HepG2 (cell line): Measurements from ENCODE around the gene CD81. TPM values are rescaled to one million over a fixed set of nuclear protein-coding genes. Genes with fewer than 3 reads are reported as not detected.

Experiments
- ISL2 ChIP-seq: sonication (generic); formaldehyde crosslinking; IDR thresholded peaks from 2 replicates; pipeline ENCODE4 v1.5.0; 2020; ENCODE audit warnings: missing genetic modification reagents
- MLXIP ChIP-seq: sonication (generic); formaldehyde crosslinking; IDR thresholded peaks from 2 replicates; pipeline ENCODE4 v1.9.0; 2021; ENCODE audit warnings: missing genetic modification reagents, borderline replicate concordance
- POLR2A ChIP-seq, 2 experiments: IDR thresholded peaks; 2 replicates each; pipeline ENCODE4 v1.6.1; 2011; ENCODE audit warnings: low read depth in 2 of 2, low read length in 2 of 2, mild to moderate bottlenecking in 1 of 2, moderate library complexity in 1 of 2; ENCODE audit not compliant: insufficient read depth in 1 of 2
- SAFB2 ChIP-seq: sonication (generic); formaldehyde crosslinking; IDR thresholded peaks from 2 replicates; pipeline ENCODE4 v1.5.1; 2020; ENCODE audit warnings: missing genetic modification reagents, low read depth, mild to moderate bottlenecking, borderline replicate concordance
- SRSF9 ChIP-seq: fragments of 200-400 bp; formaldehyde crosslinking; IDR thresholded peaks from 2 replicates; pipeline ENCODE4 v1.6.1; 2018; ENCODE audit warnings: borderline replicate concordance, mild to moderate bottlenecking, low read depth, low read length; ENCODE audit not compliant: insufficient read depth, poor library complexity, severe bottlenecking
- TARDBP ChIP-seq: sonication (generic); formaldehyde crosslinking; IDR thresholded peaks from 2 replicates; pipeline ENCODE4 v1.8.0; 2022; ENCODE audit warnings: mild to moderate bottlenecking, missing genetic modification reagents
- ZFP1 ChIP-seq: IDR thresholded peaks from 2 replicates; pipeline ENCODE4 v1.6.1; 2016
- ZMYM4 ChIP-seq: sonication (generic); formaldehyde crosslinking; IDR thresholded peaks from 2 replicates; pipeline ENCODE4 v1.8.1; 2023; ENCODE audit warnings: mild to moderate bottlenecking, missing genetic modification reagents
- ZNF619 ChIP-seq: sonication (generic); formaldehyde crosslinking; IDR thresholded peaks from 2 replicates; pipeline ENCODE4 v1.4.0; 2020; ENCODE audit warnings: mild to moderate bottlenecking, missing genetic modification reagents
- ZNF747 ChIP-seq: sonication (generic); formaldehyde crosslinking; IDR thresholded peaks from 2 replicates; pipeline ENCODE4 v1.8.1; 2023; ENCODE audit warnings: missing genetic modification reagents, mild to moderate bottlenecking, borderline replicate concordance
- ZSCAN12 ChIP-seq: sonication (generic); formaldehyde crosslinking; IDR thresholded peaks from 2 replicates; pipeline ENCODE4 v1.9.0; 2021; ENCODE audit warnings: mild to moderate bottlenecking, missing genetic modification reagents
- ZSCAN30 ChIP-seq: sonication (generic); formaldehyde crosslinking; IDR thresholded peaks from 2 replicates; pipeline ENCODE4 v1.5.0; 2020; ENCODE audit warnings: mild to moderate bottlenecking, missing genetic modification reagents
- polyA plus RNA-seq, 8 experiments: library from polyadenylated mRNA; depleted of rRNA in 3 of 8; stranded (reverse) in 7 of 8; unstranded in 1 of 8; fragments of >200 nt; fragmentation: Illumina TruSeq in 4 of 8; extraction: Trizol in 4 of 8; gene quantifications; 2 replicates each; pipeline versions ENCODE4 v1.2.1 to v1.2.3, GENCODE V29; 2011 to 2016; ENCODE audit warnings: low read depth in 4 of 8, missing spikeins in 1 of 8, mixed read lengths in 1 of 8; ENCODE audit not compliant: insufficient read depth in 1 of 8
- total RNA-seq, 5 experiments: library from RNA; depleted of rRNA; stranded (reverse); fragments of >200 nt; fragmentation: Illumina TruSeq; extraction: Trizol; gene quantifications; 2 replicates each; pipeline ENCODE4 v1.2.3, GENCODE V29; 2016; ENCODE audit warnings: low read depth in 1 of 5
- TF ChIP-seq, protein P1 (sequence below): sonication (generic); formaldehyde crosslinking; IDR thresholded peaks from 2 replicates; pipeline ENCODE4 v1.4.0; 2020; ENCODE audit warnings: missing genetic modification reagents
- TF ChIP-seq, protein P2 (sequence below): sonication (generic); formaldehyde crosslinking; IDR thresholded peaks from 2 replicates; pipeline ENCODE4 v1.4.0; 2020; ENCODE audit warnings: missing genetic modification reagents, mild to moderate bottlenecking, borderline replicate concordance
- TF ChIP-seq, protein P3 (sequence below): sonication (generic); formaldehyde crosslinking; IDR thresholded peaks from 2 replicates; pipeline ENCODE4 v1.8.1; 2023; ENCODE audit warnings: mild to moderate bottlenecking, moderate library complexity, missing genetic modification reagents
- TF ChIP-seq, protein P4 (sequence below): sonication (generic); formaldehyde crosslinking; IDR thresholded peaks from 2 replicates; pipeline ENCODE4 v1.4.0; 2020; ENCODE audit warnings: missing genetic modification reagents
- TF ChIP-seq, protein P5 (sequence below): sonication (generic); formaldehyde crosslinking; IDR thresholded peaks from 2 replicates; pipeline ENCODE4 v1.4.0; 2020; ENCODE audit warnings: missing genetic modification reagents

CD81 gene
- total and polyA plus RNA-seq, 2 of the 13 experiments (the other 11 are each of a cell fraction or from before 2014, with no cell fraction given), result not detected

- TF ChIP-seq, protein P1, sequence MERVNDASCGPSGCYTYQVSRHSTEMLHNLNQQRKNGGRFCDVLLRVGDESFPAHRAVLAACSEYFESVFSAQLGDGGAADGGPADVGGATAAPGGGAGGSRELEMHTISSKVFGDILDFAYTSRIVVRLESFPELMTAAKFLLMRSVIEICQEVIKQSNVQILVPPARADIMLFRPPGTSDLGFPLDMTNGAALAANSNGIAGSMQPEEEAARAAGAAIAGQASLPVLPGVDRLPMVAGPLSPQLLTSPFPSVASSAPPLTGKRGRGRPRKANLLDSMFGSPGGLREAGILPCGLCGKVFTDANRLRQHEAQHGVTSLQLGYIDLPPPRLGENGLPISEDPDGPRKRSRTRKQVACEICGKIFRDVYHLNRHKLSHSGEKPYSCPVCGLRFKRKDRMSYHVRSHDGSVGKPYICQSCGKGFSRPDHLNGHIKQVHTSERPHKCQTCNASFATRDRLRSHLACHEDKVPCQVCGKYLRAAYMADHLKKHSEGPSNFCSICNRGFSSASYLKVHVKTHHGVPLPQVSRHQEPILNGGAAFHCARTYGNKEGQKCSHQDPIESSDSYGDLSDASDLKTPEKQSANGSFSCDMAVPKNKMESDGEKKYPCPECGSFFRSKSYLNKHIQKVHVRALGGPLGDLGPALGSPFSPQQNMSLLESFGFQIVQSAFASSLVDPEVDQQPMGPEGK (CRISPR knock-in tag), result 0 out of 2 replicates have a peak, but pooled peaks have one; percentile 11
- TF ChIP-seq POLR2A (IDR thresholded peaks at IDR 0.05; ENCODE audit: insufficient read depth in 1 of 2, low read depth in 2 of 2, low read length in 2 of 2), result peak in 1 of 2 experiments; percentile 75; a peak in 1 of 4 replicates
- no peak for TF ChIP-seq SRSF9
- peak; percentile 49; the same call in 1 of the 2 replicates for TF ChIP-seq ZFP1
- no peak for TF ChIP-seq ZSCAN12
- TF ChIP-seq, protein P2, sequence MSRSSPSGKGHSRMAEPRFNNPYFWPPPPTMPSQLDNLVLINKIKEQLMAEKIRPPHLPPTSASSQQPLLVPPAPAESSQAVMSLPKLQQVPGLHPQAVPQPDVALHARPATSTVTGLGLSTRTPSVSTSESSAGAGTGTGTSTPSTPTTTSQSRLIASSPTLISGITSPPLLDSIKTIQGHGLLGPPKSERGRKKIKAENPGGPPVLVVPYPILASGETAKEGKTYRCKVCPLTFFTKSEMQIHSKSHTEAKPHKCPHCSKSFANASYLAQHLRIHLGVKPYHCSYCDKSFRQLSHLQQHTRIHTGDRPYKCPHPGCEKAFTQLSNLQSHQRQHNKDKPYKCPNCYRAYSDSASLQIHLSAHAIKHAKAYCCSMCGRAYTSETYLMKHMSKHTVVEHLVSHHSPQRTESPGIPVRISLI (CRISPR knock-in tag), result peak; percentile 40; the same call in 1 of the 2 replicates
- peak; percentile 92 for TF ChIP-seq ZNF619 (CRISPR knock-in tag)
- peak; percentile 76; the same call in 1 of the 2 replicates for TF ChIP-seq TARDBP
- TF ChIP-seq ZMYM4 (CRISPR knock-in tag), result peak; percentile 90
- TF ChIP-seq, protein P3, sequence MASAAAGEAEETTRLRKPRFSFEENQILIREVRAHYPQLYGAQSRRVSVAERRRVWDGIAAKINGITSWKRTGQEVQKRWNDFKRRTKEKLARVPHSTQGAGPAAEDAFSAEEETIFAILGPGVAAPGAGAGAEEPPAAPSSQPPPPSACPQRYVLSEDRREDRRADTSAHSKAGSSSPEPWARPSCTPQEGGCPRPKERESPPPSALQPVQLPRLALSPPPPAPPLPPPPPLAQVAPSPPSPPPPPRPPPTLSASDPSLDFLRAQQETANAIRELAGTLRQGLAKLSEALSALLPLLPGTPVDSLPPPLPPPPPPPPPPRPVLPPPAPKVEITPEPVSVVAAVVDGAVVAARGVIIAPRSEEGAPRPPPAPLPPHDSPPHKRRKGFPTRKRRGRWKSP, result 0 out of 2 replicates have a peak, but pooled peaks have one; percentile 46
- TF ChIP-seq ISL2 (CRISPR knock-in tag), result peak; percentile 55
- no peak for TF ChIP-seq MLXIP
- TF ChIP-seq, protein P4, sequence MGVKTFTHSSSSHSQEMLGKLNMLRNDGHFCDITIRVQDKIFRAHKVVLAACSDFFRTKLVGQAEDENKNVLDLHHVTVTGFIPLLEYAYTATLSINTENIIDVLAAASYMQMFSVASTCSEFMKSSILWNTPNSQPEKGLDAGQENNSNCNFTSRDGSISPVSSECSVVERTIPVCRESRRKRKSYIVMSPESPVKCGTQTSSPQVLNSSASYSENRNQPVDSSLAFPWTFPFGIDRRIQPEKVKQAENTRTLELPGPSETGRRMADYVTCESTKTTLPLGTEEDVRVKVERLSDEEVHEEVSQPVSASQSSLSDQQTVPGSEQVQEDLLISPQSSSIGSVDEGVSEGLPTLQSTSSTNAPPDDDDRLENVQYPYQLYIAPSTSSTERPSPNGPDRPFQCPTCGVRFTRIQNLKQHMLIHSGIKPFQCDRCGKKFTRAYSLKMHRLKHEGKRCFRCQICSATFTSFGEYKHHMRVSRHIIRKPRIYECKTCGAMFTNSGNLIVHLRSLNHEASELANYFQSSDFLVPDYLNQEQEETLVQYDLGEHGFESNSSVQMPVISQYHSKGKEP (CRISPR knock-in tag), result 0 out of 2 replicates have a peak, but pooled peaks have one; percentile 16
- TF ChIP-seq SAFB2 (CRISPR knock-in tag), result peak; percentile 74
- TF ChIP-seq, protein P5, sequence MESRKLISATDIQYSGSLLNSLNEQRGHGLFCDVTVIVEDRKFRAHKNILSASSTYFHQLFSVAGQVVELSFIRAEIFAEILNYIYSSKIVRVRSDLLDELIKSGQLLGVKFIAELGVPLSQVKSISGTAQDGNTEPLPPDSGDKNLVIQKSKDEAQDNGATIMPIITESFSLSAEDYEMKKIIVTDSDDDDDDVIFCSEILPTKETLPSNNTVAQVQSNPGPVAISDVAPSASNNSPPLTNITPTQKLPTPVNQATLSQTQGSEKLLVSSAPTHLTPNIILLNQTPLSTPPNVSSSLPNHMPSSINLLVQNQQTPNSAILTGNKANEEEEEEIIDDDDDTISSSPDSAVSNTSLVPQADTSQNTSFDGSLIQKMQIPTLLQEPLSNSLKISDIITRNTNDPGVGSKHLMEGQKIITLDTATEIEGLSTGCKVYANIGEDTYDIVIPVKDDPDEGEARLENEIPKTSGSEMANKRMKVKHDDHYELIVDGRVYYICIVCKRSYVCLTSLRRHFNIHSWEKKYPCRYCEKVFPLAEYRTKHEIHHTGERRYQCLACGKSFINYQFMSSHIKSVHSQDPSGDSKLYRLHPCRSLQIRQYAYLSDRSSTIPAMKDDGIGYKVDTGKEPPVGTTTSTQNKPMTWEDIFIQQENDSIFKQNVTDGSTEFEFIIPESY, result peak; percentile 88
- TF ChIP-seq ZNF747 (CRISPR knock-in tag), result peak; percentile 93
- 0 out of 2 replicates have a peak, but pooled peaks have one; percentile 73 for TF ChIP-seq ZSCAN30
These were observed 23.1 kb downstream of the CD81 start, which contains the start of gene TSSC4 (continued) for GRCh38 chr11:2400069-2400761.
